ENCODE data around the gene ASB10. TPM values are rescaled to one million over a fixed set of nuclear protein-coding genes. Genes with fewer than 3 reads are reported as not detected.

Gene ASB10
- total and polyA plus RNA-seq, 2 of the 8 experiments (the other 6 are each of a cell fraction or from before 2014, with no cell fraction given) = not detected

DNA sequence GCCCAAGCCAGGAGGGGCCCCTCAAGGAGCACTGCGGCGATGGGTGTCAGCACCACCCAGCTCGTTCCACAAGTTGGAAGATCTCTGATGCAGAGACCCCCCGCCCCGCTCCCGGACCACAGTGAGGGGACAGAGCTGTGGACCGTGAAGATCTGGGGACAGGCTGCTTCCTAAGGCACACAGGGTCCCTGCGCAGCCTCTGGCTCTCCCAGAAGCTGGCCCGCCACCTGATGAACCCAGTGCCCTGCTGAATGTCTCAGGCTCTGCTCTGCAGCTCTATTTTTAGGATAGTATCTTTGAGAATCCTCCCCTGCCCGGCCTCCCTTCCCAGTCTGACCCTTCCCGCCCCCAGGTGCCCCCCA lies 49.3 kb downstream of the ASB10 start:
- 94% methylated on average over 10 of the region's 11 CpGs; no CpG with 5 or more reads in 1 of the 2 experiments for WGBS, 2 experiments (ENCODE audit: extremely low coverage in 1 of 2, insufficient coverage in 1 of 2, insufficient read length in 1 of 2, insufficient replicate concordance in 2 of 2, low coverage in 1 of 2, low lambda C conversion rate in 2 of 2, missing lambda C conversion rate in 1 of 2)
- TF ChIP-seq HDAC2 (IDR thresholded peaks at IDR 0.05; ENCODE audit: borderline replicate concordance in 1 of 2, low read depth in 2 of 2, low read length in 2 of 2) (no peak), FOSL1 (IDR thresholded peaks at IDR 0.05; ENCODE audit: insufficient read depth, low read depth, low read length) (no peak), CTBP2 (IDR thresholded peaks at IDR 0.05; ENCODE audit: borderline replicate concordance, insufficient read depth, insufficient read length, low read length) (no peak)

More for the DNA sequence above, 49.3 kb downstream of the ASB10 start:
- Histone ChIP-seq H3K36me3 (ENCODE audit: control insufficient read depth in 2 of 4, insufficient read depth in 4 of 4, low read length in 3 of 4) (peaks cover 0 to 9% (median 3%) of the 10 kb centered on the region in 4 experiments; a peak in 5 of 8 replicates), H3K56ac (replicated peaks; ENCODE audit: insufficient read length, low read depth, low read length) (no peak overlapping the region), H3K14ac (ENCODE audit: insufficient read length) (no peak overlapping the region), H3K23ac (ENCODE audit: insufficient read length) (no peak overlapping the region), H3K4me1 (replicated peaks in 1 of 4; ENCODE audit: control insufficient read depth in 3 of 4, insufficient read depth in 4 of 4, low read length in 3 of 4) (peaks cover 7 to 30% (median 19%) of the 10 kb centered on the region in 4 experiments), H3K9ac (replicated peaks in 1 of 4; ENCODE audit: extremely low read depth in 1 of 4, low read depth in 3 of 4, low read length in 3 of 4) (no peak overlapping the region), H3K4ac (replicated peaks; ENCODE audit: insufficient read length, low read depth, low read length) (no peak overlapping the region), H3K79me1 (ENCODE audit: low read depth, low read length) (no peaks in the 10 kb centered on the region), H2BK120ac (replicated peaks; ENCODE audit: low read depth, low read length) (no peak overlapping the region), H3K27me3 (replicated peaks in 1 of 4; ENCODE audit: control insufficient read depth in 3 of 4, extremely low read depth in 1 of 4, insufficient read depth in 3 of 4, low read length in 3 of 4) (peaks cover 0 to 1% (median 0%) of the 10 kb centered on the region in 4 experiments; a peak in 1 of 7 replicates), H3K9me3 (ENCODE audit: insufficient read depth in 2 of 2, low read depth in 1 of 2, low read length in 1 of 2) (no peaks in the 10 kb centered on the region), H4K8ac (ENCODE audit: extremely low read depth, insufficient read depth, low read length) (no peak overlapping the region), H4K20me1 (replicated peaks in 1 of 2; ENCODE audit: control insufficient read depth in 1 of 2, insufficient read depth in 2 of 2, low read length in 2 of 2) (peaks cover 10 to 23% of the 10 kb centered on the region in 2 experiments), H2BK20ac (ENCODE audit: low read length) (no peak overlapping the region), H3K27ac (ENCODE audit: low read depth, low read length) (no peak overlapping the region), H2BK5ac (ENCODE audit: low read depth, low read length) (0 out of 2 replicates have a peak overlapping the region, but pooled peaks have one; percentile 13), H3K79me2 (ENCODE audit: control insufficient read depth in 1 of 2, insufficient read depth in 2 of 2, low read length in 2 of 2) (no peaks in the 10 kb centered on the region), H3K18ac (ENCODE audit: extremely low read depth, low read length) (no peak overlapping the region), H2AFZ (ENCODE audit: low read length) (no peak overlapping the region), H3K23me2 (ENCODE audit: low read depth, low read length) (no peaks in the 10 kb centered on the region; the same call in 1 of the 2 replicates), H3K4me2 (ENCODE audit: insufficient read depth in 1 of 2, low read depth in 2 of 2, low read length in 2 of 2) (peak overlapping the region in 1 of 2 experiments; percentile 63; a peak in 2 of 4 replicates), H4K91ac (replicated peaks; ENCODE audit: insufficient read length, low read length) (no peak overlapping the region), H2BK12ac (ENCODE audit: low read depth, low read length) (no peak overlapping the region), H2AK5ac (ENCODE audit: low read depth, low read length) (no peak overlapping the region), H3K4me3 (ENCODE audit: extremely low read depth in 1 of 4, insufficient read depth in 2 of 4, low read depth in 3 of 4, low read length in 4 of 4) (no peak overlapping the region), H2BK15ac (ENCODE audit: low read length) (no peak overlapping the region), H4K5ac (ENCODE audit: insufficient read length, low read depth, low read length) (no peak overlapping the region)
- ChIA-PET CTCF (ENCODE audit: partially characterized antibody) (interaction anchor here (0.9 to 18.9 kb wide), 15 partner anchors 10 to 152 kb away, joined by 3 to 197 read pairs (median 5); partner anchors contain the start of gene GBX1), POLR2A (ENCODE audit: partially characterized antibody) (interaction anchor here (0.8 to 3.0 kb wide), 6 partner anchors 9 to 90 kb away, joined by 3 to 8 read pairs (median 7); partner anchors contain the start of gene ABCF2)
- no peak for FAIRE-seq
- DNase-seq (ENCODE audit: low read depth in 1 of 2, low spot score in 2 of 2) = no peak
